Neural crest cell (in vitro differentiated cells): Measurements from ENCODE around the gene DYRK2. TPM values are rescaled to one million over a fixed set of nuclear protein-coding genes. Genes with fewer than 3 reads are reported as not detected.

ENCODE experiments used
- DNase-seq: peaks from one replicate; pipeline ENCODE4 v3.0.0; 2021; ENCODE audit warnings: low read depth, mixed read lengths, low spot score
- H3K27ac Mint-ChIP-seq: one replicate; pipeline ENCODE4 v1.8.0; 2021; ENCODE audit warnings: mild to moderate bottlenecking, mixed read lengths; ENCODE audit not compliant: unreplicated experiment
- H3K27me3 Mint-ChIP-seq: 2 replicates; pipeline ENCODE4 v1.8.0; 2021; ENCODE audit warnings: low read depth, mild to moderate bottlenecking, mixed read lengths
- H3K36me3 Mint-ChIP-seq: 2 replicates; pipeline ENCODE4 v1.8.0; 2021; ENCODE audit warnings: low read depth, mild to moderate bottlenecking, mixed read lengths
- H3K4me1 Mint-ChIP-seq: 2 replicates; pipeline ENCODE4 v1.8.0; 2021; ENCODE audit warnings: mixed read lengths
- H3K4me3 Mint-ChIP-seq: one replicate; pipeline ENCODE4 v1.8.0; 2021; ENCODE audit warnings: mild to moderate bottlenecking, mixed read lengths
- H3K9me3 Mint-ChIP-seq: 2 replicates; pipeline ENCODE4 v1.8.0; 2021; ENCODE audit warnings: mixed read lengths
- total RNA-seq: library from RNA; stranded (reverse); gene quantifications from 2 replicates; pipeline ENCODE4 v1.2.1, GENCODE V29; 2021
- TF ChIP-seq, protein P1 (sequence below): fragments of 200-600 bp; sonication (generic); conservative IDR thresholded peaks from 2 replicates; pipeline ENCODE4 v1.5.0; 2021; ENCODE audit warnings: antibody characterized with exemption, mild to moderate bottlenecking

The DYRK2 gene
- total RNA-seq, 1 donor from 2014 or later = 48.1 TPM

DNA sequence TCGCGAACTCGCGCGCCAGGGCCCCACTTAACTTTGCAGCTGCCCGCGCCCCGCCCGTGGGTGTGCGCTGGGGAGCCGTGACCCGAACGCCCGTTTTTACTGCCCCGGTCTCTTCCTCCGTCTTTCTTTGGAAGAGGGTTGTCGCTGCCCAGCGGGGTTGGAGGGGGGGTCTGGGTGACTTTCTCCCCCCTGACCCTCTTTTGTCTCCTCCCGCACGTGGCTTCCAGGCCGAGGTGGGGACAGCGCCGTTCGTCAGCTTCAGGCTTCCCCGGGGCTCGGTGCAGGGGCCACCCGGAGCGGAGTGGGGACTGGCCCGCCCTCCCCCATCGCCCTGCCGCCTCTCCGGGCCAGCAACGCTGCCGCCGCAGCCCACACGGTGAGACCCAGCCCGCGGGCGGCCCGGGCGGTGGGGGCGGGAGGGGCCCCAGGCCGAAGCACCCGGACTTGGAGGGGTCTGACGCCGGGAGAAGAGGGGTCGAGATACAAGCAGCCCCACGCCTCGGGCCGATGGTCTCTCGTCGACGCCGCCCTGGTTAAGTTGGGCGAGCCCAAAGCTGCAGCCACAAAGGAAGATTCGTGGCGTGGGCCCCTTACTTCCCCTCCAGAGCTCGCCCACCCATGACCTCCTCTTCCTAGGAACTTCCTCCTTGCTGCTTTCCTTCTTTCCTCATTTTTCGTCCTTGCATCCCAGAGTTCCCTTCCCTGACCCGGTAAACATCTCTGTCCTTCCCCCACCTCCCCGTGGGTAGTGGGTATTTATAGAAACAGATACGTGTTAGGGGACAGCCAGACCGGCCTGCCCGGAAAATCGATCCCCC lies 1.2 kb downstream of the DYRK2 start:
- Mint-ChIP-seq H3K4me3 (peak overlapping the region; percentile 96), H3K4me1 (peaks cover 51% of the 10 kb centered on the region), H3K27ac (peak overlapping the region; percentile 44), H3K27me3 (peaks cover 6% of the 10 kb centered on the region), H3K36me3 (peaks cover 17% of the 10 kb centered on the region), H3K9me3 (no peaks in the 10 kb centered on the region)
- DNase-seq = peak; percentile 12
- TF ChIP-seq, protein P1, sequence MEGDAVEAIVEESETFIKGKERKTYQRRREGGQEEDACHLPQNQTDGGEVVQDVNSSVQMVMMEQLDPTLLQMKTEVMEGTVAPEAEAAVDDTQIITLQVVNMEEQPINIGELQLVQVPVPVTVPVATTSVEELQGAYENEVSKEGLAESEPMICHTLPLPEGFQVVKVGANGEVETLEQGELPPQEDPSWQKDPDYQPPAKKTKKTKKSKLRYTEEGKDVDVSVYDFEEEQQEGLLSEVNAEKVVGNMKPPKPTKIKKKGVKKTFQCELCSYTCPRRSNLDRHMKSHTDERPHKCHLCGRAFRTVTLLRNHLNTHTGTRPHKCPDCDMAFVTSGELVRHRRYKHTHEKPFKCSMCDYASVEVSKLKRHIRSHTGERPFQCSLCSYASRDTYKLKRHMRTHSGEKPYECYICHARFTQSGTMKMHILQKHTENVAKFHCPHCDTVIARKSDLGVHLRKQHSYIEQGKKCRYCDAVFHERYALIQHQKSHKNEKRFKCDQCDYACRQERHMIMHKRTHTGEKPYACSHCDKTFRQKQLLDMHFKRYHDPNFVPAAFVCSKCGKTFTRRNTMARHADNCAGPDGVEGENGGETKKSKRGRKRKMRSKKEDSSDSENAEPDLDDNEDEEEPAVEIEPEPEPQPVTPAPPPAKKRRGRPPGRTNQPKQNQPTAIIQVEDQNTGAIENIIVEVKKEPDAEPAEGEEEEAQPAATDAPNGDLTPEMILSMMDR = no peak

DNA sequence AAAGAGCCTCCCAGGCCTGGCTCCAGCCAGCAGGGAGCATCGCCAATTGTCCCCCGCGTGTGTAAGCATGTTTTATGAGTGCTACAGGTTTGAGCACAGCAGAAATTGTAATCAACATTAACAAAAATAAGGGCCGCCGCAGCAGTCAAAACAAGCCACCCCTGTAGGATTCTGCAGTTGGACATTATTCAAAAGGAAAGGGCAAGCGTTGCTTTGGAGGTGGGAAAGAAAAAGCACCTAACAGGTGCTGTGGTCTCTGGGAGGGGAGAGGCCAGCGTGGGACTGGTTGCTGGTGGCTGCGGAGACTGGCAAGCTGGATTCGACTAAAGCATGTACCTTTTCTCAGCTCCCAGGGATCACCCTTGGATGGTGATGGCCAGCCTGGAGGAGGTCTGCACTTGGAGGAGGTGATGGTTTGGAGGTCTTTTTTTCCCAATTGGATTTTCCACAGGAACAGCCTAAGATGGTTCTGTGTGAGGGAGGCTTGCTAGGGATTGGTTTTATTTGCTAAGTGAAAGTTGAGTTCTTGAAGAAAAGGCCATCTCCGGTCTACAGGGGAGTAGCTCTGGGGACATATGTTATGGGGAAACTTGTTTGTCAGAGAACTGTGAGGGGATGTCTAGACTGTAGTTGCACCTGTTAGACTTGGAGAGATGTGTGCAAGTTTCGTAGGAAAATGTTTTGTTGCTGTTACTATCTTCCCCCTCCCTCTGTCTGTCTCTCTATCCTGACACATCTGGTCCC lies 2.0 kb downstream of the DYRK2 start:
- H3K4me3 Mint-ChIP-seq = peak overlapping the region; percentile 96
- H3K27ac Mint-ChIP-seq = peak overlapping the region; percentile 44
- no peaks in the 10 kb centered on the region for H3K9me3 Mint-ChIP-seq
- H3K36me3 Mint-ChIP-seq = peaks cover 17% of the 10 kb centered on the region
- TF ChIP-seq, protein P1 = no peak
- H3K4me1 Mint-ChIP-seq = peaks cover 56% of the 10 kb centered on the region
- no peak for DNase-seq
- H3K27me3 Mint-ChIP-seq = peaks cover 6% of the 10 kb centered on the region

DNA sequence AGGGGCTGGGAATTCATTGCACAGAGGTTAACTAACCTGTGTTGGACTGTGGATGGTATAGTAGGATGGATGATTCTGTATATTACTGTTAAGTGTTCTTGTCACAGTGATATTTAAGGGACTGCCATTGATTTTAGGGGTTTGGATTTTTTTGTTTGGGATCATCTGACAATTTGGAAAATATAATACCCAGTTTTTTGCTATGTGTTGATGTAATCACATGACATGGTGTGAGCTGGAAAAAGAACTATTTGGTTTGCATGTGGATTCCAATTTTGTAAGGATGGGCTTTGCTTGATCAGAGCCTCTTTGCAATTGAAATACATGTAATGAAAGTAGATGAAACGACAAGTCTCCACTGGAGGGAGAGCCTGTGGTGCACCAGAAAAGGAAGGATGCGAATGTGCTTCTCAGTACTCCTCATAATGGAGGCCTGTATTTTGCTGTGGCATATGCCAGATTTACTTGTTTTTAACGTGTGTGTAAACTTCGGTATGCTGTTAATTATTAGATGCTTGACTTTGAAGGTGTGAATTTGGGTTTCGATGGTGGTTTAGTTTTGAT lies 2.7 kb downstream of the DYRK2 start:
- DNase-seq = no peak
- TF ChIP-seq, protein P1 = peak; percentile 45
- H3K27me3 Mint-ChIP-seq = peaks cover 6% of the 10 kb centered on the region

DNA sequence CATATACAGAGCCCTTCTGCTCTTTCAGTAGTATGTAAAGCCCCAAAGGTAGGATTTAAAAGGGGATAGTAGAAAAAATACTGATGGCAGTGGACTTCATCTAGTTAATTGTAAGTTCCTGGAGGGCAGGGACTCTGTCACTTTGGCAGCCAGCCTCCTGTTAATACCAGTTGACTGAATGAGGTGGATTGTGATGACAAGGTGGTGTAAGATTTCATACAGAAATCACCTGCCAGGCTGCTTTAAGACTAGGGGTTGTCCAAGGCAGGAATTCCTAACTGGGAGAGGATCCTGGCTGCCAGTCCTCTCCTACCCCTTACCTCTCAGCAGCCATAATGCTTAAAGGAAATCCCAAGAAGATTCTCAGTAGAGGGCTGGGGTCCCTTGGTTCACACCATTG lies 7.3 kb downstream of the DYRK2 start:
- Mint-ChIP-seq H3K4me1 (peaks cover 47% of the 10 kb centered on the region), H3K4me3 (peak overlapping the region; percentile 15), H3K9me3 (no peaks in the 10 kb centered on the region), H3K36me3 (peaks cover 31% of the 10 kb centered on the region), H3K27me3 (no peaks in the 10 kb centered on the region), H3K27ac (no peak overlapping the region)
- no peak for DNase-seq
- TF ChIP-seq, protein P1 = no peak

More for the DNA sequence above, 2.7 kb downstream of the DYRK2 start:
- H3K4me1 Mint-ChIP-seq = peaks cover 59% of the 10 kb centered on the region
- H3K4me3 Mint-ChIP-seq = peak overlapping the region; percentile 96
- H3K9me3 Mint-ChIP-seq = no peaks in the 10 kb centered on the region
- peaks cover 17% of the 10 kb centered on the region for H3K36me3 Mint-ChIP-seq
- H3K27ac Mint-ChIP-seq = no peak overlapping the region

DNA sequence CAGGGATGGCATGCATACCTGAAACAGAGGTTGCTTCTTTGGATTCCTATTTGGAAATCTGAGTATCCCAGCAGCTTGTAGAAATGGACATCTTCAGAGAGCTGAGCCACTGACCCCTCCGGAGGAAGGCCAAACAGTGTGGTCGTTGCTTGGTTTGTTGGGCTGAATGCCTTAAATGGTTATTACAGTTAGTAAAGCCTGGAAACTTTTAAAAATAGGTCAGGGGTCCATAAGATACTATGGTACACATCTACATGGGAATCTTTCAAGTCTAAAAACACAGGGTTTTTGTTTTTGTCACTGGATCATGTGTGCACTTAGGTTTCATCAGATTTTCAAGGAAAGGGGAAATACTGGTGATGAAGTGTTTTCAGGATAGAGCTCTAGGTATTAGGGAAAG lies 7.7 kb downstream of the DYRK2 start:
- H3K27me3 Mint-ChIP-seq = no peaks in the 10 kb centered on the region
- no peak overlapping the region for H3K27ac Mint-ChIP-seq
- no peak for DNase-seq
- H3K4me1 Mint-ChIP-seq = peaks cover 47% of the 10 kb centered on the region
- TF ChIP-seq, protein P1 = no peak
- no peak overlapping the region for H3K4me3 Mint-ChIP-seq
- H3K36me3 Mint-ChIP-seq = peaks cover 33% of the 10 kb centered on the region
- no peaks in the 10 kb centered on the region for H3K9me3 Mint-ChIP-seq
